Activated CD4-positive, CD25-positive, alpha-beta regulatory T cell (primary cell): ENCODE results near the gene TGFBRAP1.

Source experiments
- DNase-seq, 4 experiments: peaks; one replicate each; lab custom pipeline; 2025; lab: John Stamatoyannopoulos, UW

The TGFBRAP1 gene

GRCh38 chr2:105329561-105330495 is at the start of gene TGFBRAP1:
TSS of gene TGFBRAP1 (minus strand) at chr2:105329735. CDS start at chr2:105308301, 21,434 bp downstream.
- peak; percentile 14 to 48 (median 30) for DNase-seq

- no peak for DNase-seq
Measured at GRCh38 chr2:105378921-105379383, 49.4 kb upstream of the TGFBRAP1 start.

GRCh38 chr2:105378276-105378840 is 48.8 kb upstream of the TGFBRAP1 start:
- DNase-seq: no peak

- DNase-seq: no peak
Measured at GRCh38 chr2:105377871-105378270, 48.3 kb upstream of the TGFBRAP1 start.

- no peak for DNase-seq
Measured at GRCh38 chr2:105376789-105377240, 47.3 kb upstream of the TGFBRAP1 start.

GRCh38 chr2:105376010-105376409 is 46.5 kb upstream of the TGFBRAP1 start:
- DNase-seq: no peak

- DNase-seq: no peak
Measured at GRCh38 chr2:105375001-105375561, 45.5 kb upstream of the TGFBRAP1 start.

GRCh38 chr2:105373895-105374401 is 44.4 kb upstream of the TGFBRAP1 start:
- no peak for DNase-seq

- DNase-seq: no peak
Measured at GRCh38 chr2:105373344-105373781, 43.8 kb upstream of the TGFBRAP1 start.

GRCh38 chr2:105371810-105372209 is 42.3 kb upstream of the TGFBRAP1 start:
- no peak for DNase-seq

GRCh38 chr2:105371156-105371555 is 41.6 kb upstream of the TGFBRAP1 start:
- DNase-seq: no peak

- DNase-seq: peak; percentile 67 to 77 (median 72)
Measured at GRCh38 chr2:105369777-105370690, 40.5 kb upstream of the TGFBRAP1 start.

GRCh38 chr2:105368759-105369408 is 39.3 kb upstream of the TGFBRAP1 start:
- no peak for DNase-seq

- no peak for DNase-seq
Measured at GRCh38 chr2:105365206-105365605, 35.7 kb upstream of the TGFBRAP1 start.

GRCh38 chr2:105364436-105365139 is 35.1 kb upstream of the TGFBRAP1 start:
- DNase-seq: no peak

- DNase-seq: no peak
Measured at GRCh38 chr2:105362862-105363591, 33.5 kb upstream of the TGFBRAP1 start.

GRCh38 chr2:105361102-105361889 is 31.8 kb upstream of the TGFBRAP1 start:
- DNase-seq: peak in 1 of 4 experiments; percentile 9

- no peak for DNase-seq
Measured at GRCh38 chr2:105358593-105358992, 29.1 kb upstream of the TGFBRAP1 start.

- DNase-seq: no peak
Measured at GRCh38 chr2:105357122-105357521, 27.6 kb upstream of the TGFBRAP1 start.
